NCI-H748 (cell line): ENCODE measurements around the gene RILPL2.
"Not testable (repeated sequence)": the region's sequence is repeated elsewhere in the genome, so short reads cannot be mapped to it uniquely, and the experiment has no call there.

Experiments
- DNase-seq: peaks from one replicate; lab custom pipeline; 2025; ENCODE audit not compliant: unreplicated experiment; lab: John Stamatoyannopoulos, UW

Gene RILPL2

DNA sequence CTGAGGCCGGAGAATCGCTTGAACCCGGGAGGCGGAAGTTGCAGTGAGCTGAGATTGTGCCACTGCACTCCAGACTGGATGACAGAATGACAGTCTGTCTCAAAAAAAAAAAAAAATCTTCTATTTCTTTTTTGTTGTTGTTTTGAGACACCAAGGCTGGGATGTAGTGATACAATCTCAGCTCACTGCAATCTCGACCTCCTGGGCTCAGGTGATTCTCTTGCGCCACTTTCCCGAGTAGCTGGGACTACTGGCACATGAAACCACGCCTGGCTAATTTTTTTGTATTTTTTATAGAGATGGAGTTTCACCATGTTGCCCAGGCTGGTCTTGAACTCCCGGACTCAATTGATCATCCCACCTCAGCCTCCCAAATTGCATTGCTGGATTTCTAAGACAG lies 14.2 kb upstream of the RILPL2 start:
- no peak for DNase-seq

DNA sequence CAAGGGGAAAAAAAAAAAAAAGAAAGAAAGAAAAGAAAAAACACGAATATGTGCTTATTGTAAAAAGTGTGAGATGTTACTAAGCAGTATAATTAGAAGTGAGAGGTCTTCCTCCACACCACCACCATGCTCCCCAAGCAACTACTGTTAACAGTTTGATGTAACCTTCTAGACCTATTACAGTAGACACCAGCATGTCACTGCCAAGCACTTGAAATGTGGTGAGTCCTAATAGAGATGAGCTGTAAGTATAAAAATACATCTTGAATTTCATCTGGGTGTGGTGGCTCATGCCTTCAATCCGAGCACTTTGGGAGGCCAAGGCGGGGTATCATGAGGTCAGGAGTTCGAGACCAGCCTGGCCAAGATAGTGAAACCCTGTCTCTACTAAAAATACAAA lies 13.4 kb upstream of the RILPL2 start:
- DNase-seq = no peak

DNA sequence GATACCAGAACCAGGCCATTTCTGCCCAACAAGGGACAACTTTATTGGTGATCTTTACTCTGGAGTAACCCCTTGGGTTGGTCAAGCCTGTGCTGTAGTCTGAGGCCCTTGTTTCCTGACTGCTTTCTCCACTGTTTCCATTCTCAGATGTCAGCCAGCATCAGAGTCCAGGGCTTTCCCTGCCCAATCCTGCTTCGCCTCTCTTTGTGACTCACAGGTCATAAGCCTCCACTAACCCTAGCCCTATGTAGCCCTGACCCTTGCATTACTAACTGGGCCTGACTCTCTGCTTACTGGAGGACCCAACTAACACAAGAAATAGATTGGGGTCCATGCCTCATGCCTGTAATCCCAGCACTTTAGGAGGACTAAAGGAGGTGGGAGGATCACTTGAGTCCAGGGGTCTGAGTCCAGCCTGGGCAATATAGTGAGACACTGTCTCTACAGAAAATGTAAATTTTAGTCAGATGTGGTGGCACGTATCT lies 12.8 kb upstream of the RILPL2 start:
- no peak for DNase-seq

DNA sequence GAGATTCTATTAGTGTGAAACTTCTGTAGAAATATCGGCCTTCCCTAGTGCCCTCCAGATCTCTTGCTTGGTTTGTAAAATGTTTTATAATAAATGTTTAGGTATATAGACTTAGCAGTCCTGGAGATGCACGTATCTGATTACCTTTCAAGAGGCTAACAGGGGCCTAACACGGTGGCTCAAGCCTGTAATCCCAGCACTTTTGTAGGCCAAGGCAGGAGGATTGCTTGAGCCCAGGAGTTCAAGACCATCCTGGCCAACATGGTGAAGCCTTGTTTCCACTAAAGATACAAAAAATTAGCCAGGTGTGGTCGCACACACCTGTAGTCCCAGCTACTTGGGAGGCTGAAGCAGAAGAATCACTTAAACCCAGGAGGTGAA lies 9.8 kb upstream of the RILPL2 start:
- DNase-seq = no peak

DNA sequence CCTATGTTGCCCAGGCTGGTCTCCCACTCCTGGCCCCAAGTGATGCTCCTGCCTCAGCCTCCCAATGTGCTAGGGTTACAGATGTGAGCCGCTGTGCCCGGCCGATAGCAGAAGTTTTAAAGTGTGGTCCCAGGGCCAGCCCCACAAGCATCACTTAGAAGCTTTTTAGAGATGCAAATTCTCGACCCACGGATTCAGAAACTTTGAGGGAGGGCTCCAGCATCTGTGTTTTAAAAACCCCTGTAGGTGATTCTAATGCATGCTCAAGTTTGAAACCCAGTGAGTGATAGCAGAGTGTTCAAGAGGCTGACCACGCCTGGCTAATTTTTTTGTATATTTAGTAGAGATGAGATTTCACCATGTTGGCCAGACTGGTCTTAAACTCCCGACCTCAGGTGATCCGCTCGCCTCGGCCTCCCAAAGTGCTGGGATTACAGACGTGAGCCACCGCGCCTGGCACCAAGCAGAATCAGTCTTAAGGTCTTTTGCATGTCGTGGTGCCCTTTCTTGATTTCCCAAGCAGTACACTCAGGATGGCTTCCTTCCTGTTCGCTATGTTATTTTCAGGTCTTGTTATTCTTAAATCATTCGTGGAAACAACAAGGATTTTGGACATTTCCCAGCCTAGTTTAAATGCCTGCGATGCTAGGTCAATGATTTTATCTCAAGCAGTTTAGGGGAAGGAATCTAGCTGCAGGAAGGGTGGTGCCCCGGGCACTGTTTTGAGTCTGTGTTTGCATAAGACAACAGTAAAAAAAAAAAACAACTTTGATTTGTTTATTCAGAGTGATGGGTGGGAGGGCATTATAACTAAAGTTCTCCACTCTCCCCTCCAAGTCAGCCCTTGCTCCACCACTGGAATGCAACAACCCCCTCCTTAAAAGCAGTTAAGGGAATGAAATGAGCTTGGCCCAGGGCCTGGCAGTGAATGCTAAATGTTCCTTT lies 9.2 kb upstream of the RILPL2 start:
- no peak for DNase-seq

DNA sequence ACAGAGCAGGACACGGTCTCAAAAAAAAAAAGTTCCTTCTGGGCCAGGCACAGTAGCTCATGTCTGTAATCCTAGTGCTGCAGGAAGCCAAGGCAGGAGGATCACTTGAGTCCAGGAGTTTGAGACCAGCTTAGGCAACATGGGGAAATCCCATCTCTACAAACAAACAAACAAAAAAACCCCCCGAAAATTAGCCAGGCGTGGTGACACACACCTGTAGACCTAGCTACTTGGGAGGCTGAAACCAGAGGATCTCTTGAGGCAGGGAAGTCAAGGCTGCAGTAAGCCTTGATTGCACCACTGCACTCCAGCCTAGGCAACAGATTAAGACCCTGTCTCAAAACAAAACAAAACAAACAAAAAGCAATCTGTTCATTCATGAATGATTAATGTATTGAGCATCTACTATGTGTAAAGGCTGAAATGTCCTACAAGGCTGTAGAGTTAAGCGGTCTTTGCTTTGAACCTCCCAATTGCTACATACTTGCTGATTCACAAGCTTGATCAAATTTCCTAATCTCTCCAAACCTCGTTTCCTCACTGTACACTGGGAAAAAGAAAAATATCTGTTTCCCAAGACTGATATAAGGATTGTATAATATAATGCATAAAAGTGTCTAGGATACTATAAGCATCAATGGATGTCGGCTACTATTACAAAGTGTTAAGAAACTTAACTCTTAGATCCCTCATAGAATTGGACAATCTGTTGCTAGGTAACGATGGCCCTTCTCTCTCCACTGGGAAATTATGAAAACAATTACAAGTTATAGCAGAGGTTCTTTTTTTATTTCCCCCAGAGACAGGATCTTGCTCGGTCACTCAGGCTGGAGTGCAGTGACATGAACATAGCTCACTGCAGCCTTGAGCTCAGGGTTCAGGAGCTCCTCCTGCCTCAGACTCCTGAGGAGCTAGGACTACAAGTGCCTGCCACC lies 7.9 kb upstream of the RILPL2 start:
- DNase-seq = no peak

DNA sequence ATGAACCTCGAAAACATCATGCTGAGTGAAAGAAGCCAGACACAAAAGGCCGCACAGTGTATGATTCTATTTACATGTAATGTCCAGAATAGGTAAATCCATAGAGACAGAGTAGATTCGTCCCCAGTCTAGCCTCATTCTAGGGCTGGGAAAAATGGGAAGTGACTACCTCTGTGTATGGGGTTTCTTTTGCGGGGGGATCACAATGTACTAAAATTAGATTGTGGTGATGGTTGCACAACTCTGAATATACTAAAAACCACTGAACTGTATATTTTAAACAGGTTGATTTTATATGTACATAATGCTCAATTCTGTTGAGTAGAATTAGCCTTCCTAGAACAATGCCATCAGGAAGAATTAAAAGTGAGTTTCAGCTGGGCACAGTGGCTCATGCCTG lies 6.3 kb upstream of the RILPL2 start:
- no peak for DNase-seq

DNA sequence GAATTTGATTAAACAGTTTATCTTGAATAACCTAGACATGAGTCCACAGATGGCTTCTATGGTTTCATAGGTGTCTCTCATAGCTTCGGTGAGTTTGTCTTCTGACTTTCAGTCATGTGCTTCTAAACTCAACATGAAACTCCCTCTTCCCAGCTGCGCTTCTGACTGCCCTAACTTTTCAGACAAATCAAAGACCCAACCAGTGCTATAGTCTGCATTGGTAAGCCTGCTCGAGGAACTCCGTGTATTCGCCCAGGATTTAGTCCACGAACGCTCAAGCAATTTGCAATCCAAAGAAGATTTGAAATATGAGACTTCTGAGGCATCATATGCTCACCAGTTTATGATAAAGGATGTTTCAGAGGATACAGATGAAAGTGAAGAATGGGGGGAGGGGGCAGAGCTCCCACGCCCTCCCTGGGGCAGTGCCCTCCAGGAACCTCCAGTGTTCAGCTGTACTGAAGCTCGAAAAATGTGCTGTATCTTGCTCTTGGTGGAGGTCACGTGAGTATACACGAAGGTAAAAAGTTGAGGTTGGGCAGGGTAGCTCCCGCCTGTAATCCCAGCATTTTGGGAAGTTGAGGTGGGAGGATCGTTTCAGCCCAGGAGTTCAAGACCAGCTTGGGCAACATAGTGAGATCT lies 5.2 kb upstream of the RILPL2 start:
- DNase-seq = no peak

DNA sequence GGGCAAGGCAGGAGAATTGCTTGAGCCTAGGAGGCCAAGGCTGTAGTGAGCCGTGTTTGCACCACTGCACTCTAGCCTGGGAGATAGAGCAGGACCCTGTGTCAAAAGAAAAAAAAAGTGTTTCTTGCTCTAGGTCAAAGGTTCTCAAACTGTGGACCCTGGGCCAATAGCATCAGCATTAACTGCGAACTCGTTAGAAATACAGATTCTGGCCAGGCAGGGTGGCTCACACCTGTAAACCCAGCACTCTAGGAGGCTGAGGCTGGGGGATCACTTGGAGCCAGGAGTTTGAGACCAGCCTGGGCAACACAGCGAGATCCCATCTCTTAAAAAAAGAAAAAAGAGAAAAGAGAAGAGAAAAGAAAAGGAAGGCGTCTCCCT lies 858 bp downstream of the RILPL2 start:
- no peak for DNase-seq

DNA sequence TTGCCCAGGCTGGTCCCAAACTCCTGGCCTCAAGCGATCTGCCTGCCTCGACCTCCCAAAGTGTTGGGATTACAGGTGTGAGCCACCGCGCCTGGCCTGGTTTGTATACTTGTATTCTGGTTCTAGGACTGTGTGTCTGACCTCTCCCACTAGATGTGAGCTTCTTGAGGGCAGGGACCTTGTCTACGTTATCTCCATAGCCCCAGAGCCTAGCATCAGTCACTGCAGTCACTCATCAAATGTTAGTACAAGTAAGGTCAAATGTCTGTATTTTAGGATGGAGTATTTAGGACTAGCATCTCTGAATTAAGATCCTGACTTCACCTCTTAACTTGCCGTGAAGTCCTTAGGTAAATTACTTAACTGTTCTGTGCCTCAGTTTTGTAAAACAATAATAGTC lies 2.9 kb downstream of the RILPL2 start:
- no peak for DNase-seq

DNA sequence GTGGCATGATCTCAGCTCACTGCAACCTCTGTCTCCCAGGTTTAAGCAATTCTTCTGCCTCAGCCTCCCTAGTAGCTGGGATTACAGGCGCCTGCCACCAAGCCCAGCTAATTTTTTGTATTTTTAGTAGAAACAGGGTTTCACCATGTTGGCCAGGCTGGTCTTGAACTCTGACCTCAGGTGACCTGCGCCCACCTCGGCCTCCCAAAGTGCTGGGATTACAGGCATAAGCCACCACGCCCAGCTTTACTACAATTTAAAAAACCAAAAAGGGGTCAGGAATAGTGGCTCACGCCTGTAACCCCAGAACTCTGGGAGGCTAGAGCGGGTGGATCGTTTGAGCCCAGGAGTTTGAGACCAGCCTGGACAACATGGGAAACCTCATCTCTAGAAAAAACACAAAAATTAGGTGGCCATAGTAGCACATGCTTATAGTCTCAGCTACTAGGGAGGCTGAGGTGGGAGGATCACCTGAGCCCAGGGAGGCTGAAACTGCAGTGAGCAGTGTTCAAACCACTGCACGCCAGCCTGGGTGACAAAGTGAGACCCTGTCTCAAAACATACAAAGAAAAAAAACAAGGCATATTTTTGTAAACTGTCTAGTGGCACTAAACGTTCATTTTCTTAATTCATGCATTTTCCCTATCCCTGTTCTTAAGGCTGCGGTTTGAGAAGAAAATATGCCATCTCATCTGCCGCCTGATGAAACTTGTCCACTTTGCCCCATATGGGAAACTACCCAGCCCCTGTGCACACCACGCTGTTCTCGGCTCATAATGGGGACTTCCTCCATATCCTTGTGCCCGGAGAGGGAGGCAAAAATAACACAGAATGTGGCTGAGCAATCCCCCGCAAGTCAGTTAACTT lies 4.3 kb downstream of the RILPL2 start:
- not testable (repeated sequence) for DNase-seq

DNA sequence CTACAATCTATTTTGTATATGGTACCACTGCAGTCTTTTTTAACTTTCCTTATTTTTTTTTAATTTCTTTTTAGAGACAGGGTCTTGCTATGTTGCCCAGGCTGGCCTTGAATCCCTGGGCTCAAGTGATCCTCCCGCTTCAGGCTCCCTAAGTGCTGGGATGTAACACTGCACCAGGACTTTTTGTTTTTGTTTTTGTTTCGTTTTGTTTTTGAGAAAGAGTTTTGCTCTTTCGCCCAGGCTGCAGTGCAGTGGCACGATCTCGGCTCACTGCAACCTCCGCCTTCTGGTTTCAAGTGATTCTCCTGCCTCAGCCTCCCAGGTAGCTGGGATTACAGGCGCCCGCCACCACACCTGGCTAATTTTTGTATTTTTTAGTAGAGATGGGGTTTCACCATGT lies 7.4 kb downstream of the RILPL2 start:
- DNase-seq = not testable (repeated sequence)

DNA sequence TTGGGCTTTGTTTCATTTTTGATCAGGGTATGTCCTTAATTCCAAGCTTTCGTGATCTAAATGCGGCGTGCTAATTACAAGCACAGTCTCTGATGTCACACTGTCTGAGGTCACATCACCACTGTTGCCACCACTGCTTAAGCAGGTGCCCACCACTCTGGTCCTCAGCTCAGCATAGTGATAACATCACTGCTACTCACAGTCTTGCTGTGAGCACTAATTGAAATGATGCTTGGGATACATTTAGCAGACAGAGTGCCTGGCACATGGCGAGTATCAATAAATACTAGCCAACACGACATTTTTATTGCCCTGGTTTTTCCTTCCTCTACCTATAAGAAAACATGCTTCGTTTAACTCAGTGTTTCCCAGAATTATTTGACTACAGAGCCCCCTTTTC lies 7.9 kb downstream of the RILPL2 start:
- no peak for DNase-seq

DNA sequence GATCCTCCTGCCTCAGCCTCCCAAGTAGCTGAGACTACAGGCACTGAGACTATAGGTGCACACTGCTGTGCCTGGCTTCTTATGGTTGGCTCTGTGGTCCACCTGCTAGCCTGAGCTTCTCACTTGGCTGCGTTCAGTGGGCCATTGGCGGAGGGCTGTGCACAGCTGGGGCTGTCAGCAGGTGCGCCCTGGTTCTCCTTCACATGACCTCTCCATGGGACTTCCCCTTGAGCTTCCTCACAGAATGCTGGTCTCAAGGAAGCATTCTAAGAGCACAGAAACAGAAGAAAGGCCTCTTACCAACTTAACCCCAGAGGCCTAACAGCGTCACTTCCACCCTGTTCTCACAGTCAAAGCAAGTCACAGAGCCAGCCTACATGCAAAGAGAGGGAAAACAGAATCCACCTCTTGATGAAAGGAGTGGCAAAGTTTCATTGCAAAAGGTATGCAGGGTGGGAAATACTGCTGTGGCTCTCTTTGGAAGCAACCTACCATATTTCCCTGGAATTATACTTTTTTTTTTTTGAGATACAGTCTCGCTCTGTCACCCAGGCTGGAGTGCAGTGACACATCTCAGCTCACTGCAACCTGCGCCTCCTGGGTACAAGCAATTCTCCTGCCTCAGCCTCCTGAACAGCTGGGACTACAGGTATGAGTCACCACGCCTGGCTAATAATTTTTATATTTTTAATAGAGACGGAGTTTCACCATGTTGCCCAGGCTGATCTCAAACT lies 9.3 kb downstream of the RILPL2 start:
- no peak for DNase-seq

DNA sequence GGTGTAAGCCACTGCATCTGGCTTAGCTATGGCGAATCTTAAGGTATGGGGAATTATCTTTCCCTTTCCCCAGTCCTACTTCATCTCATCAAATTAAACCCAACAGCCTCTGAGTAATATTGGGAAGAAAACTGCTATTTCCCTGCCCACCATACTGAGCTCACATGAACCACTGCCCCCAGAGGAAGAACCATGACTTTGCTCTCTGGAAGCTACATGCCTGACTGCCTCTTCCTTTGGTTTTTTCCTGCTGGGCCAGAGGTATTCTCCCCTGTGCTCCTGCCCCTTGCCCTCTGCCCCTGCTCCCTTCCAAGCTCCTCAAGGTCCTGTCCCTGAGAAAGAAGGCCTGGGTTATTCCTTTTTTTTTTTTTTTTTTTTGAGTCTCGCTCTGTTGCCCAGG lies 15.2 kb downstream of the RILPL2 start:
- no peak for DNase-seq

DNA sequence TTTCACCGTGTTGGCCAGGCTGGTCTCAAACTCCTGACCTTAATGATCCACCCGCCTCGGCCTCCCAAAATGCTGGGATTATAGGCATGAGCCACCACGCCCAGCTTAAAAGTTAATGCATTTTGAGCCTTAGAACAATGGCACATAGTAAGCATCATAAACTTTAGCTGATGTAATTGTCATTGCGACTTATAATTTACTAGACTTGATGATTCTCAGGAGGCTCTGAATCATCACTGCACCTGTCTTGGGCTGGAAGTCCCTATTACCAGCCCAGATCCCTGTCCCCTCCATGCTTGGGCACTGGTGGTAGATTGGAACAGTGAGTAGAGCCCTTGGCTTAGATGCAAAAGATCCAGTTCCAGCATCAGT lies 26.5 kb downstream of the RILPL2 start:
- no peak for DNase-seq

DNA sequence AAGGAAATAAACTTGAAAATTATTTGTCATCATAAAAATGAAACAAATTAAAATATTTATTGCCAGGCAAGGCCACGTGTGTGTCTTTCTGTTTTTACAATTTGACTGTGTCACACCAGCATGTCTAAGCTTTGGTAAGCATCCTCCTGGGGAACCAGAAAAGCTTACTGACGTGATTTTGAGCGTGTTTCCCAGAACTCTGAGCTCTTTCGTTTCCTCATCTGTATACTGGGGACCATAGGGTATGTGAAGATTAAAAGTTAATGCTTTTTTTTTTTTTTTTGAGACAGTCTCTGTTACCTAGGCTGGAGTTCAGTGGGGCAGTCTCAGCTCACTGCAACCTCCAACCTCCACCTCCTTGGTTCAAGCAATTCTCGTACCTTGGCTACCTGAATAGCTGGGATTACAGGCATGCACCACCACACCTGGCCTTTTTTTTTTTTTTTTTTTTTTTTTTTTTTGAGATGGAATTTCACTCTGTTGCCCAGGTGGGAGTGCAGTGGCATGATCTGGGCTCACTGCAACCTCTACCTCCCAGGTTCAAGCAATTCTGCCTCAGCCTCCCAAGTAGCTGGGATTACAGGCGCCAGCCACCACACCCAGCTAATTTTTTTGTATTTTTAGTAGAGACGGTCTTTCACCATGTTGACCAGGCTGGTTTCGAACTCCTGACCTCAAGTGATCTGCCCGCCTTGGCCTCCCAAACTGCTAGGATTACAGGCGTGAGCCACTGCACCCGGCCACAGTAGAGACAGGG lies 27.0 kb downstream of the RILPL2 start:
- not testable (repeated sequence) for DNase-seq

DNA sequence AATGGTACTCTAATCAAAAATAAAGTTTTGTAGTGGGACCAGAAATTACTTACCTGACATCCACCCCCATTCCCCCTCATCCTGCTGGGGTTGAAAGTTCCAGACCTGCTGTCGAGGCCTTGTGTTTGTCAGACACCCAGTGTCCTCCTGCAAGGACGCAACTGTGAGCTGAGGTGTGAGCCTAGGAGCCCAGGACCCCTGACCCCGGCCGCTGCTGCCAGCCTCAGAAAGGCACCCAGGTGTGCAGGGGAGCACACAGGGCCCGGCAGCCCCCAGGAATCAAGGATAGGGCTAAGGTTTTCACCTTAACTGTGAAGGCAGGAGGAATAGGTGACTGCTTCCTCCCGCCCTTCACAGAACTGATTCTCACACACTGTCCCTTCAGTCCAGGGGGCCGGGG lies 27.9 kb downstream of the RILPL2 start:
- DNase-seq = not testable (repeated sequence)

DNA sequence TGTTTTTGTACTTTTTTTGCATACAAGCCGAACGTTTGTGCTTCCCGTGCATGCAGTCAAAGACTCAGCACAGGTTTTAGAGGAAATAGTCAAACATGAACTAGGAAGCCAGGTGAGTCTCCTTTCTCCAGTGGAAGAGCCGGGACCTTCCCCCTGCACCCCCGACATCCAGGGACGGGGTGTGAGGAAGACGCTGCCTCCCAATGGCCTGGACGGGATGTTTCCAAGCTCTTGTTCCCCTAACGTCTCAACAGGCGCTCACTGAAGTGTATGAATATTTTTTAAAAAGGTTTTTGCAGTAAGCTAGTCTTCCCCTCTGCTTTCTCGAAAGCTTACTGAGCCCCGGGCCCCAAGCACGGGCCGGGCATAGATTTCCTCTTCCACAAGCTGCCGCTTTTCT lies 28.6 kb downstream of the RILPL2 start:
- not testable (repeated sequence) for DNase-seq
